ENCODE data around the gene GRAP. TPM values are rescaled to one million over a fixed set of nuclear protein-coding genes. Genes with fewer than 3 reads are reported as not detected.

GRAP gene
- total and polyA plus RNA-seq, 2 donors (not counting 3 experiments of a cell fraction or from before 2014, with no cell fraction given), result 32.1 to 43.6 TPM

DNA sequence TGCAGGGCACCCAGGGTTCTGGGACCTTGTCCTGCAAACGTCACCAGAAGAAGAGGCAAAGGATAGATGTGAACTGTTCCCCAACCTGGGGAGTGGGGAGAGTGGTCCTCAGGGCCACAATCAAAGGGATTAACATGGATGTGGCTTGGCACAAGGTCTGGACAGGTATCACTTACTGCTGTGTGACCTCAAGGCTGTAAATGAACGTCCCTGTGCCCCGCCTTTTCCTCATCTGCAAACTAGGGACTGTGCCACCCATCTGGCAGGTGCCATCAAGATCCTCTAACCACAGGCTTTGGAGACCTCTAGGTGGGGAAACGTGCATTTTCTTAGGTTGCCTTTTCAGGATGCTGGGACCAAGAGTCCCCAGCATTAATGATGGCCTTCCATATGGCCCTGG is 69.7 kb downstream of the GRAP start:
- Histone ChIP-seq H3K4me1 (ENCODE audit: control insufficient read depth, extremely low read depth, insufficient read depth, low read length) (peaks cover 4% of the 10 kb centered on the region), H3K9me1 (replicated peaks; ENCODE audit: control insufficient read depth, extremely low read depth, insufficient read depth, low read length) (no peaks in the 10 kb centered on the region)

More for the DNA sequence above, 69.7 kb downstream of the GRAP start:
- no peak overlapping the region for H3K4me3 ChIP-seq (replicated peaks in 1 of 3; ENCODE audit: insufficient read depth in 1 of 3, low read depth in 1 of 3, low read length in 3 of 3)
- no peaks in the 10 kb centered on the region for H4K20me1 ChIP-seq (replicated peaks; ENCODE audit: control insufficient read depth, extremely low read depth, insufficient read depth, low read length)
- intact Hi-C loops (cut with micrococcal nuclease), result no loop called here
- DNase-seq (ENCODE audit: low read depth, low spot score) (no peak), FAIRE-seq (no peak)
- H3K9me3 ChIP-seq (replicated peaks; ENCODE audit: control insufficient read depth, insufficient read depth, low read length), result no peaks in the 10 kb centered on the region
- peaks cover 0 to 12% of the 10 kb centered on the region in 2 experiments for H3K36me3 ChIP-seq (ENCODE audit: control insufficient read depth in 2 of 2, extremely low read depth in 1 of 2, insufficient read depth in 2 of 2, low read length in 2 of 2)
- TF ChIP-seq EZH2 (IDR thresholded peaks at IDR 0.05; ENCODE audit: borderline replicate concordance, low read depth, low read length, severe bottlenecking) (no peak), POLR2A (IDR thresholded peaks at IDR 0.05; ENCODE audit: low read depth, low read length) (no peak), JUN (IDR thresholded peaks at IDR 0.05; ENCODE audit: borderline replicate concordance, insufficient read depth, insufficient read length, low read depth) (no peak), POLR2AphosphoS5 (IDR thresholded peaks at IDR 0.05; ENCODE audit: insufficient read depth, low read depth, low read length) (no peak), GATA2 (IDR thresholded peaks at IDR 0.05; ENCODE audit: insufficient read depth, insufficient read length, low read depth, low read length) (no peak), FOS (IDR thresholded peaks at IDR 0.05; ENCODE audit: borderline replicate concordance, insufficient read depth, low read length) (no peak), MYC (IDR thresholded peaks at IDR 0.05; ENCODE audit: low read depth, low read length) (no peak)
- TF ChIP-seq, protein P1, sequence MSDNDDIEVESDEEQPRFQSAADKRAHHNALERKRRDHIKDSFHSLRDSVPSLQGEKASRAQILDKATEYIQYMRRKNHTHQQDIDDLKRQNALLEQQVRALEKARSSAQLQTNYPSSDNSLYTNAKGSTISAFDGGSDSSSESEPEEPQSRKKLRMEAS (IDR thresholded peaks at IDR 0.05; ENCODE audit: insufficient read depth, insufficient read length), result no peak
- TF ChIP-seq, protein P2, sequence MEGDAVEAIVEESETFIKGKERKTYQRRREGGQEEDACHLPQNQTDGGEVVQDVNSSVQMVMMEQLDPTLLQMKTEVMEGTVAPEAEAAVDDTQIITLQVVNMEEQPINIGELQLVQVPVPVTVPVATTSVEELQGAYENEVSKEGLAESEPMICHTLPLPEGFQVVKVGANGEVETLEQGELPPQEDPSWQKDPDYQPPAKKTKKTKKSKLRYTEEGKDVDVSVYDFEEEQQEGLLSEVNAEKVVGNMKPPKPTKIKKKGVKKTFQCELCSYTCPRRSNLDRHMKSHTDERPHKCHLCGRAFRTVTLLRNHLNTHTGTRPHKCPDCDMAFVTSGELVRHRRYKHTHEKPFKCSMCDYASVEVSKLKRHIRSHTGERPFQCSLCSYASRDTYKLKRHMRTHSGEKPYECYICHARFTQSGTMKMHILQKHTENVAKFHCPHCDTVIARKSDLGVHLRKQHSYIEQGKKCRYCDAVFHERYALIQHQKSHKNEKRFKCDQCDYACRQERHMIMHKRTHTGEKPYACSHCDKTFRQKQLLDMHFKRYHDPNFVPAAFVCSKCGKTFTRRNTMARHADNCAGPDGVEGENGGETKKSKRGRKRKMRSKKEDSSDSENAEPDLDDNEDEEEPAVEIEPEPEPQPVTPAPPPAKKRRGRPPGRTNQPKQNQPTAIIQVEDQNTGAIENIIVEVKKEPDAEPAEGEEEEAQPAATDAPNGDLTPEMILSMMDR (IDR thresholded peaks at IDR 0.05; ENCODE audit: extremely low read depth in 1 of 2, insufficient read depth in 1 of 2, low read depth in 1 of 2, low read length in 2 of 2), result no peak
- no peaks in the 10 kb centered on the region for H3K27me3 ChIP-seq (ENCODE audit: control insufficient read depth in 2 of 2, insufficient read depth in 2 of 2, low read length in 2 of 2)
- H3K9ac ChIP-seq (replicated peaks; ENCODE audit: extremely low read depth, insufficient read depth, low read length), result no peak overlapping the region
- BruUV-seq (replicated peaks), result no TSS peak
- dilution Hi-C loops (cut with MboI; ENCODE audit: extremely low pct_ligation_motif_present, low sequenced_read_pairs), result no loop called here
- no peak overlapping the region for H2AFZ ChIP-seq (ENCODE audit: low read depth, low read length)
- ChIA-PET POLR2A (no interaction called here), CTCF (no interaction called here)
- no peak overlapping the region for H3K27ac ChIP-seq (ENCODE audit: insufficient read depth, low read depth, low read length)
- H3K4me2 ChIP-seq (ENCODE audit: insufficient read depth, low read length), result no peak overlapping the region
- no peaks in the 10 kb centered on the region for H3K79me2 ChIP-seq (ENCODE audit: control insufficient read depth, insufficient read depth, low read length)
